ENCODE measurements around the gene KRT3.
A peak's percentile ranks its signal among the peaks of the same experiment; 100 is the strongest.

KRT3 gene

DNA sequence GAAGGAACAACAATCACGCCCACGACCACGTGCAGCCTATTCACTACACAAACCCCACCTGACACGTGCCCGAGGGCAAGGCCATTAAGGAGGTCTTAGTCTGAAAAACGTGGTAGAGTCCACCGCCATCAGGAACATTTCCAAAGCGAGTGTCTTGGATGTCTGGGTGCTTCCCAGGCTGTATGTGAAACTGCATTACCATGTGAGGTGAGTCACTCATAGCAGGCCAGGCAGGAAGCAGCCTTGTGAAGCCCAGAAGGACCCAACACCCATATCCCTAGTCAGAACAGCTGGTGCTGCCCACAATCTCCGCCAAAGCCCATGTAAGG lies 41.5 kb upstream of the KRT3 start:
- Histone ChIP-seq H3K36me3 (replicated peaks) (no peaks in the 10 kb centered on the region), H3K27ac (peak overlapping the region; percentile 74), H3K4me3 (ENCODE audit: low read depth, low read length) (no peak overlapping the region), H3K27me3 (replicated peaks) (no peaks in the 10 kb centered on the region)
- no peak for TF ChIP-seq CTCF (IDR thresholded peaks at IDR 0.05; ENCODE audit: low read depth, low read length, missing control alignments)
- in situ Hi-C loops (cut with HindIII; ENCODE audit: low pct_ligation_motif_present, low sequenced_read_pairs): no loop called here
- DNase-seq: peak; percentile 92

- H3K36me3 ChIP-seq (replicated peaks): no peaks in the 10 kb centered on the region
- no peak for TF ChIP-seq CTCF (IDR thresholded peaks at IDR 0.05; ENCODE audit: low read depth, low read length, missing control alignments)
- DNase-seq: no peak
- H3K27ac ChIP-seq: peak overlapping the region; percentile 74
- H3K27me3 ChIP-seq (replicated peaks): no peaks in the 10 kb centered on the region
- no peak overlapping the region for H3K4me3 ChIP-seq (ENCODE audit: low read depth, low read length)
- in situ Hi-C loops (cut with HindIII; ENCODE audit: low pct_ligation_motif_present, low sequenced_read_pairs): no loop called here
Measured at GRCh38 chr12:52836491-52837412, 40.8 kb upstream of the KRT3 start.

DNA sequence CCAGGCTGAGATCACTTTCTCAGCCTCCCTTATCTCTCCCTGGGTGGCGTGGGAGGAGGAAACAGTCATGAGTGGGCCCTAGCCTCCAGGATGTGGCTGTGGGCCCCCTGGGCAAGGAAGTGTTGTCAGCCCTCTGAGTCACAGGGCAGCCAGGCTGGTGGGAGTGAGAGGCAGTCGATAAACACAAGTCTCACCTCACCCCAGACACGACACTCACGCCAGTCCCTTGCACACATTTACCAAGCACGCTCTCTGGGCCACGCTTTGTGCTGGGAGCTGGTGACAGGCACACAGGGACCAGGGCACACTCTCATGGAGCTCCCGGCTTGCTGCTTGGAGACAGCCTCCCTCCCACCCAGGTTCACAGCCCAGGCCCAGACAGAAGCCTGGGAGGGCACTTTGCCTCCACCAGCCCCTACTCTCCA lies 40.1 kb upstream of the KRT3 start:
- in situ Hi-C loops (cut with HindIII; ENCODE audit: low pct_ligation_motif_present, low sequenced_read_pairs): no loop called here
- no peaks in the 10 kb centered on the region for H3K36me3 ChIP-seq (replicated peaks)
- no peaks in the 10 kb centered on the region for H3K27me3 ChIP-seq (replicated peaks)
- H3K4me3 ChIP-seq (ENCODE audit: low read depth, low read length): no peak overlapping the region
- TF ChIP-seq CTCF (IDR thresholded peaks at IDR 0.05; ENCODE audit: low read depth, low read length, missing control alignments): no peak
- peak overlapping the region; percentile 74 for H3K27ac ChIP-seq
- DNase-seq: peak; percentile 86

DNA sequence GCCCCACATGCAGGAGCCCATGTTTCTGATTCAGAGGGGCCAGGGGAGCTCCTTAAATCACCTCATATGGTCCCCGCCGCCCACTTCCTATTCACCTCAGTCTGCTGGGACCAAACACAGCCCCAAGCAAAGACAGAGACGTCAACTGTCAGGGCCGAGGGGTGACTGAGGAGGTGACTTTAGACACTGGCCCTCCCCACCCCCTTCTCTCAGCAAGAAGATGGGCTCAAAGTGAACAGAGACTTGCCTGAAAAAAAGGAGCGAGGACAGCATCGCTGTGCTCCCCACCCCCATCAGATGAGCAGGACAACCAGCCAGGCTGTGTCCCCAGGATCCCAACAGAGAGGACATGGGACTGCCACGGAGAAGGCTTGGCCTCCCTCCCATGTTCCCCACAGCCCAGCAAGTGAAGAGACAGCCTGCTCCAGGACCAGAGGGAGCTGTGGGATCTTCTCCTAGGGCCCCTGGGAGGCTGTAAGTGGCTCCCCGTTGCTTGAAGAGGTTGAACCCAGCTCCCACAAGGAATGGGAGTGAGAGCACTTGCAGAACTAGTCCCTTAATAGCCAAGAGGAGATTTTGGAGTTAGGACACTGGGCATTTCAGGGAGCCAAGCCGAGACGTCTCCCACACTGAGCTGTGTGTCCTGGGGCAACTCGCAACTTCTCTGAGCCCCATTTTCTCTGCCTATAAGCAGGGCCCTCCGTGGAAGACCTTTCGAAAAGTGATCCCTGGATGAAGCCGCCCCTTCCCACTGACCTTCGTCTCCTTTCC lies 39.5 kb upstream of the KRT3 start:
- H3K36me3 ChIP-seq (replicated peaks): no peaks in the 10 kb centered on the region
- in situ Hi-C loops (cut with HindIII; ENCODE audit: low pct_ligation_motif_present, low sequenced_read_pairs): no loop called here
- no peak for DNase-seq
- H3K4me3 ChIP-seq (ENCODE audit: low read depth, low read length): no peak overlapping the region
- peak overlapping the region; percentile 74 for H3K27ac ChIP-seq
- H3K27me3 ChIP-seq (replicated peaks): no peaks in the 10 kb centered on the region
- TF ChIP-seq CTCF (IDR thresholded peaks at IDR 0.05; ENCODE audit: low read depth, low read length, missing control alignments): no peak

DNA sequence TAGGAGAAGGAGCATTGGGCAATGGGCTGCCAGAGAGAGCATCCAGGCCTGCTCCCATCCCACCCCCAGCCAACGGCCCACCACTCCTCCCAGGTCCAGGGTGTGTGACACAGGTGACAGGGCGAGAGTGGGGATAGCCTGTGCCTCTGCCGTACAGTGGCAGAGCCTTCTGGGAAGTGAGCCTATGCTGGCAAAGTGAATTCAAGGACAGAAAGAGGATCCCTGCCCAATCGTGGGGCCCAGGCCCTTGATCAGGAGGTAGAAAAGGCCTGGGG lies 38.7 kb upstream of the KRT3 start:
- TF ChIP-seq CTCF (IDR thresholded peaks at IDR 0.05; ENCODE audit: low read depth, low read length, missing control alignments): no peak
- no peaks in the 10 kb centered on the region for H3K27me3 ChIP-seq (replicated peaks)
- H3K4me3 ChIP-seq (ENCODE audit: low read depth, low read length): no peak overlapping the region
- no peak for DNase-seq
- no peak overlapping the region for H3K27ac ChIP-seq
- in situ Hi-C loops (cut with HindIII; ENCODE audit: low pct_ligation_motif_present, low sequenced_read_pairs): no loop called here
- H3K36me3 ChIP-seq (replicated peaks): no peaks in the 10 kb centered on the region

All from brain microvascular endothelial cell (primary cell).